ENCODE data around the gene YAP1.

DNA sequence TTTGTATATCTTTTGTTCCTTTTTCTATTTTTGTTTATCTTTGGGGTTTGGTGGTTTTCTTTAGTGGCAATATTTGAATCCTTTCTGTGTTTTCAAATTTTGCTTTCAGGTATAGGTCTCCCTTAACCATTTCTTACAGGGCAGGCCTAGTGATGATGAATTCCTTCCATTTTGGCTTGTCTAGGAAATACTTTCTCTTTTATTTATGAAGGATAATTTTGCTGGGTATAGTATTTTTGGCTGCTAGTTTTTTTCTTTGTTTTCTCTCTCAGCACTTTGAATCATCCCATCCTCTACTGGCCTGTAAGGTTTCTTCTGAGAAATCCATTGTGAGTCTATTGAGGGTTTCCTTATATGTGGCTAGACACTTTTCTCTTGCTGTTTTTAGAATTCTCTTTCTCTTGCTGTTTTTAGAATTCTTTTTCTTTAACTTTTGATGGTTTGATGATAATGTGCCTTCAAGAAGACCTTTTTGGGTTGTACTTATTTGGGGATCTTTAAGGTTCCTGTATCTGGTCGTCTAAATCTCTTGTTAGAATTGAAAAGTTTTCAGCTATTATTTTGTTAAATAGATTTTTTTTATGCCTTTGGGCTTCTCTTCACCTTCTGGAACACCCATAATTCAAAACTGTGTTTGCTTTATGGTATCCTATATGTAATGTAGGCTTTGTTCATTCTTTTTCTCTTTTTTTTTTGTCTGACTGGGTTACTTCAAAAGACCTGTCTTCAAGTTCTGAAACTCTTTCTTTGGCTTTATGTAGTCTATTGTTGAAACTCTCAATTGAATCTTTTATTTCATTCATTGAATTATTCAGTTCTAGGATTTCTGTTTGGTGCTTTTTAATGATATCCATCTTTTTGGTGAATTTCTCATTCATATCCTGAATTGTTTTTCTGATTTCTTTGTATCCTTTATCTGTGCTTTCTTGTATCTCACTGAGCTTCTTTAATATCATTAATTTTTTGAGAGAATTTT lies 38.5 kb upstream of the YAP1 start:
- TF ChIP-seq EP300 (IDR thresholded peaks at IDR 0.05) (no peak), POLR2A (IDR thresholded peaks at IDR 0.05; ENCODE audit: low read depth) (no peak), CTCF (IDR thresholded peaks at IDR 0.05) (no peak)

Measured in esophagus muscularis mucosa (tissue), 4 donors.